ENCODE results near the gene FMN2. TPM values are rescaled to one million over a fixed set of nuclear protein-coding genes. Genes with fewer than 3 reads are reported as not detected.

Gene FMN2
- total RNA-seq, 1 donor, result 11.2 TPM

DNA sequence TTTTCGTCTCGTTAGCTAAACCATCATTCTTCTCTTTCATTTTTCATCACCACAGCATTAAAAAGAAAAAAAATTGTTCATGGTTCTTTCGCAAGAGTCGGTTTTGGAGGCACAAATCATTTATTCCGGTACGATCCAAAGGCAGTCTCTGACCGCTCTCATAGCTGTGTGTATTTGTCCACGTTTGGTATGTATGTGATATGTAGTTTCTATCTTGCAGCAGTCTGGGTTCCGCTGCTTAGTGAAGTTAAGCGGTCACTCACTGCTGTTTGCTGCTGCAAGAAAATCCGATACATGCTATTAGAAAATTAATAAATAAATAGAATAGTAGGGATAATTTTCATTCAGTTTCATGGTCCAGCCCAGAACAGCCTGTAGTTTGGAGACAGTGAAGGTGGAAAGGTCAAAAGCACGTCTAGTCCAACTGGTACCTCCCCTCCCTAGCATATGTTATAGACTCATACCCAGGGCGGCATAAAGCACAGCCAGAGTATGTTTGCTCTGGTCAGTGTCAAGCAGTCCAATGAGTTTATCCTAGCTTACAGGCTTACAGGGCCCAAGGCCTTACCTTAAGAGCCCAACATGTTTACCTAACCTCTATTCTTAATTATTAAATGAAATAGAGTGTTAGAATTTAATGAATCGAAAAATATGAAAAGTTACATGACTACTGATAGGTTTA, 2.5 kb downstream of the FMN2 start:
- H4K20me1 ChIP-seq (ENCODE audit: insufficient read depth, low read length), result peaks cover 6% of the 10 kb centered on the region
- DNase-seq (ENCODE audit: insufficient read length, low spot score, missing footprints), result peak; percentile 42
- H3K36me3 ChIP-seq (ENCODE audit: insufficient read depth, low read length), result no peaks in the 10 kb centered on the region
- no peaks in the 10 kb centered on the region for H3K9me3 ChIP-seq (ENCODE audit: low read depth, low read length)
- TF ChIP-seq, protein P1, sequence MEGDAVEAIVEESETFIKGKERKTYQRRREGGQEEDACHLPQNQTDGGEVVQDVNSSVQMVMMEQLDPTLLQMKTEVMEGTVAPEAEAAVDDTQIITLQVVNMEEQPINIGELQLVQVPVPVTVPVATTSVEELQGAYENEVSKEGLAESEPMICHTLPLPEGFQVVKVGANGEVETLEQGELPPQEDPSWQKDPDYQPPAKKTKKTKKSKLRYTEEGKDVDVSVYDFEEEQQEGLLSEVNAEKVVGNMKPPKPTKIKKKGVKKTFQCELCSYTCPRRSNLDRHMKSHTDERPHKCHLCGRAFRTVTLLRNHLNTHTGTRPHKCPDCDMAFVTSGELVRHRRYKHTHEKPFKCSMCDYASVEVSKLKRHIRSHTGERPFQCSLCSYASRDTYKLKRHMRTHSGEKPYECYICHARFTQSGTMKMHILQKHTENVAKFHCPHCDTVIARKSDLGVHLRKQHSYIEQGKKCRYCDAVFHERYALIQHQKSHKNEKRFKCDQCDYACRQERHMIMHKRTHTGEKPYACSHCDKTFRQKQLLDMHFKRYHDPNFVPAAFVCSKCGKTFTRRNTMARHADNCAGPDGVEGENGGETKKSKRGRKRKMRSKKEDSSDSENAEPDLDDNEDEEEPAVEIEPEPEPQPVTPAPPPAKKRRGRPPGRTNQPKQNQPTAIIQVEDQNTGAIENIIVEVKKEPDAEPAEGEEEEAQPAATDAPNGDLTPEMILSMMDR (IDR thresholded peaks at IDR 0.05; ENCODE audit: extremely low read depth, low read depth, low read length), result no peak
- H3K4me2 ChIP-seq (ENCODE audit: insufficient read depth, low read length), result peak overlapping the region; percentile 81
- H3K4me3 ChIP-seq (ENCODE audit: insufficient read depth, low read length), result peak overlapping the region; percentile 91
- H3K4me1 ChIP-seq (ENCODE audit: insufficient read depth, low read length), result peaks cover 31% of the 10 kb centered on the region
- H3K27me3 ChIP-seq (ENCODE audit: insufficient read depth, low read length), result peaks cover 5% of the 10 kb centered on the region
- H2AFZ ChIP-seq (ENCODE audit: low read length), result no peak overlapping the region
- H3K79me2 ChIP-seq (ENCODE audit: insufficient read depth, low read length), result peaks cover 73% of the 10 kb centered on the region
- no peak overlapping the region for H3K27ac ChIP-seq (ENCODE audit: low read depth, low read length)

DNA sequence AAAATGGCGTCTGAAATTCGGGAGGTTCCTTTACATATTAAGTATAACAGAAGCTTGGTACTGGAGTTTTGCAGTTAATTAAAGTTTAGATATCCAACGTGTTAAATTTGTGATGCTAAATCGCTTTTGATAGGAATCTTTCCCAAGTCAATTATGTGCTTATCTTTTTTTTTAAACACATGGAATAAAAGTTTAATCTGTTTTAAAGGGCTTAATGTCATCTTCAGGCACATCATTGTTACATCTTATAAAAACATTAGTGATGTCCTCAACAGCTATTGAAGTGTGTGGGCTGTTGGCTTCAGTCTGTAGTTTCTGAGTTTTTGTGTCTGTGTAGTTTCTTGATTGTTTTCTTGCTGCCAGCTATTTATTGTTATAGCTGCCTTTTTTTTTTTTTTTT, 5.3 kb downstream of the FMN2 start:
- peaks cover 6% of the 10 kb centered on the region for H4K20me1 ChIP-seq (ENCODE audit: insufficient read depth, low read length)
- TF ChIP-seq, protein P1 (IDR thresholded peaks at IDR 0.05; ENCODE audit: extremely low read depth, low read depth, low read length), result no peak
- no peaks in the 10 kb centered on the region for H3K36me3 ChIP-seq (ENCODE audit: insufficient read depth, low read length)
- peaks cover 51% of the 10 kb centered on the region for H3K4me1 ChIP-seq (ENCODE audit: insufficient read depth, low read length)
- no peak overlapping the region for H3K27ac ChIP-seq (ENCODE audit: low read depth, low read length)
- peaks cover 79% of the 10 kb centered on the region for H3K79me2 ChIP-seq (ENCODE audit: insufficient read depth, low read length)
- no peaks in the 10 kb centered on the region for H3K27me3 ChIP-seq (ENCODE audit: insufficient read depth, low read length)
- H2AFZ ChIP-seq (ENCODE audit: low read length), result no peak overlapping the region
- H3K9me3 ChIP-seq (ENCODE audit: low read depth, low read length), result no peaks in the 10 kb centered on the region
- no peak overlapping the region for H3K4me2 ChIP-seq (ENCODE audit: insufficient read depth, low read length)
- no peak overlapping the region for H3K4me3 ChIP-seq (ENCODE audit: insufficient read depth, low read length)
- DNase-seq (ENCODE audit: insufficient read length, low spot score, missing footprints), result no peak

DNA sequence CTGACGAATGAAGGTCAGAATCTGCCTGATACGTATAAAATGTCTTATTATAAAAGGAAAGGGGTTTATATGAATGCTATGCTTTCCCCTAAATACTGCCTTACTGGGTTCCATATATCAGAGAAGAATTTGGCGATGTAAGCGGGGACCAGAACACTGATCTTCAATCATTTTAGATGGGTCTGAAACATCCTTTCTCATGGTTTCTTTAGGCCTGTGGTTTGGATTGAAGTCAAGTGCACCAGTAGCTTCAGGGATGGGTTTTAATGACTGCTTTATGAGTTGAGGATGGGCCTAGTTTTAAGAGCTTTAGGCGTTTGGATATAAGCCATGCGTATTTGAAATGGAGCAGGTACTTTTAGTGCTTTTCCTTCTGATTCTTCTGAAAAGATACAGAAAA, 6.9 kb downstream of the FMN2 start:
- Histone ChIP-seq H3K9me3 (ENCODE audit: low read depth, low read length) (no peaks in the 10 kb centered on the region), H3K79me2 (ENCODE audit: insufficient read depth, low read length) (peaks cover 79% of the 10 kb centered on the region)

DNA sequence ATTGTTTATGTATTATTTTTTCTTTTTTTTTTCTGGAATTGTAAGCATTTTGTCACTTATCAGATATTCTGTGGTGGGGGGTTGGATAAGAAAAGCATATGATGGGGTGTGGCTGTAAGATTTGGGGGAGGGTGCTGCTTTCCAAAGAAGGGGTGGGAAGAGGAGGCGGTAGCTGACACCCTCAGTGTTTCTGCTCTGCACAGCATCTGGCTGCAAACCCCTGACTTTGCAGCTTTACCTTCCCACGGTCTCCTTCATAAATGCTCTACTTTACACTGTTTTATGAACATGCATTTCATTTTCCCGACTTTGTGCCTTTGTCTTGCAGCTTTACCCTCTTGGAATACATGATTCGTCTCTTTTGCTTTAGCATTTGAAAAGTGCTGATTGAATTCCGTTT, 7.6 kb downstream of the FMN2 start:
- DNase-seq (ENCODE audit: insufficient read length, low spot score, missing footprints), result peak; percentile 17
- H3K36me3 ChIP-seq (ENCODE audit: insufficient read depth, low read length), result no peaks in the 10 kb centered on the region
- H3K4me1 ChIP-seq (ENCODE audit: insufficient read depth, low read length), result peaks cover 45% of the 10 kb centered on the region
- no peaks in the 10 kb centered on the region for H4K20me1 ChIP-seq (ENCODE audit: insufficient read depth, low read length)
- H2AFZ ChIP-seq (ENCODE audit: low read length), result no peak overlapping the region
- no peaks in the 10 kb centered on the region for H3K27me3 ChIP-seq (ENCODE audit: insufficient read depth, low read length)
- H3K27ac ChIP-seq (ENCODE audit: low read depth, low read length), result peak overlapping the region; percentile 66
- H3K79me2 ChIP-seq (ENCODE audit: insufficient read depth, low read length), result peaks cover 74% of the 10 kb centered on the region
- H3K4me3 ChIP-seq (ENCODE audit: insufficient read depth, low read length), result peak overlapping the region; percentile 24
- no peaks in the 10 kb centered on the region for H3K9me3 ChIP-seq (ENCODE audit: low read depth, low read length)
- TF ChIP-seq, protein P1 (IDR thresholded peaks at IDR 0.05; ENCODE audit: extremely low read depth, low read depth, low read length), result no peak
- peak overlapping the region; percentile 49 for H3K4me2 ChIP-seq (ENCODE audit: insufficient read depth, low read length)

More for the DNA sequence above, 6.9 kb downstream of the FMN2 start:
- Histone ChIP-seq H3K4me2 (ENCODE audit: insufficient read depth, low read length) (peak overlapping the region; percentile 49), H4K20me1 (ENCODE audit: insufficient read depth, low read length) (peaks cover 6% of the 10 kb centered on the region), H3K27ac (ENCODE audit: low read depth, low read length) (no peak overlapping the region), H3K4me1 (ENCODE audit: insufficient read depth, low read length) (peaks cover 51% of the 10 kb centered on the region), H3K4me3 (ENCODE audit: insufficient read depth, low read length) (no peak overlapping the region), H3K36me3 (ENCODE audit: insufficient read depth, low read length) (no peaks in the 10 kb centered on the region), H2AFZ (ENCODE audit: low read length) (no peak overlapping the region), H3K27me3 (ENCODE audit: insufficient read depth, low read length) (no peaks in the 10 kb centered on the region)
- TF ChIP-seq, protein P1 (IDR thresholded peaks at IDR 0.05; ENCODE audit: extremely low read depth, low read depth, low read length), result no peak
- DNase-seq (ENCODE audit: insufficient read length, low spot score, missing footprints), result peak; percentile 5
